OCI-LY3 (cell line): Measurements from ENCODE around the gene STX19.

Experiments used
- H2AFZ ChIP-seq: fragments of 200-600, 300-600 bp; shearing (Covaris generic); 2 replicates; pipeline ENCODE4 v1.6.0; 2014; ENCODE audit warnings: antibody characterized with exemption, low read depth, low read length
- H3K27ac ChIP-seq: fragments of 200-600, 300-600 bp; sonication (generic); 2 replicates; pipeline ENCODE4 v1.5.1; 2014; ENCODE audit warnings: mild to moderate bottlenecking, low read length, moderate library complexity, mixed read lengths
- H3K27me3 ChIP-seq: fragments of 200-600, 300-600 bp; sonication (generic); 2 replicates; pipeline ENCODE4 v1.6.1; 2014; ENCODE audit warnings: low read depth, low read length, mixed read lengths
- H3K36me3 ChIP-seq: fragments of 200-600, 300-600 bp; sonication (generic); replicated peaks from 2 replicates; pipeline ENCODE3; 2014; ENCODE audit warnings: low read depth, low read length, mixed read lengths
- H3K4me1 ChIP-seq: fragments of 300-600, 200-600 bp; sonication (generic); 2 replicates; pipeline ENCODE4 v1.6.1; 2014; ENCODE audit warnings: low read length, mixed read lengths
- H3K4me2 ChIP-seq: fragments of 200-600, 300-600 bp; sonication (generic); 2 replicates; pipeline ENCODE4 v1.6.1; 2014; ENCODE audit warnings: low read length, mixed read lengths
- H3K4me3 ChIP-seq: fragments of 300-600, 200-600 bp; sonication (generic); 2 replicates; pipeline ENCODE4 v1.5.1; 2014; ENCODE audit warnings: antibody characterized with exemption, mild to moderate bottlenecking, low read length, moderate library complexity
- H3K79me2 ChIP-seq: fragments of 300-600, 200-600 bp; shearing (Covaris generic); 2 replicates; pipeline ENCODE4 v1.6.1; 2014; ENCODE audit warnings: mild to moderate bottlenecking, low read length, mixed read lengths
- H3K9ac ChIP-seq: fragments of 300-600, 200-600 bp; shearing (Covaris generic); 2 replicates; pipeline ENCODE4 v1.6.0; 2014; ENCODE audit warnings: mild to moderate bottlenecking, low read length, moderate library complexity
- H3K9me3 ChIP-seq: fragments of 200-600, 300-600 bp; shearing (Covaris generic); 2 replicates; pipeline ENCODE4 v1.6.1; 2014; ENCODE audit warnings: low read length, mixed read lengths; ENCODE audit not compliant: insufficient read depth
- H4K20me1 ChIP-seq: fragments of 200-600, 300-600 bp; sonication (generic); 2 replicates; pipeline ENCODE4 v1.6.1; 2016; ENCODE audit warnings: low read length, mixed read lengths; ENCODE audit not compliant: insufficient read depth
- CTCF ChIP-seq: fragments of 200-600, 300-600 bp; sonication (generic); IDR thresholded peaks from 2 replicates; pipeline ENCODE4 v1.5.1; 2014; ENCODE audit warnings: antibody characterized with exemption, low read length, low read depth
- EZH2phosphoT487 ChIP-seq: fragments of 200-600 bp; shearing (Covaris generic); IDR thresholded peaks from 2 replicates; pipeline ENCODE4 v1.6.1; 2018; ENCODE audit warnings: antibody characterized with exemption, mixed run types, low read depth

The STX19 gene

GRCh38 chr3:94020293-94020692, 8.1 kb downstream of the STX19 start:
- H4K20me1 ChIP-seq, result no peaks in the 10 kb centered on the region
- no peaks in the 10 kb centered on the region for H3K9me3 ChIP-seq
- H3K36me3 ChIP-seq, result no peaks in the 10 kb centered on the region
- TF ChIP-seq EZH2phosphoT487, result no peak
- no peak for TF ChIP-seq CTCF
- H3K27ac ChIP-seq, result no peak overlapping the region
- H3K9ac ChIP-seq, result no peak overlapping the region
- no peak overlapping the region for H3K4me2 ChIP-seq
- no peak overlapping the region for H2AFZ ChIP-seq
- H3K79me2 ChIP-seq, result no peaks in the 10 kb centered on the region
- no peaks in the 10 kb centered on the region for H3K27me3 ChIP-seq
- H3K4me1 ChIP-seq, result no peaks in the 10 kb centered on the region
- no peak overlapping the region for H3K4me3 ChIP-seq

GRCh38 chr3:94019659-94020058, 8.7 kb downstream of the STX19 start:
- Histone ChIP-seq H3K36me3 (no peaks in the 10 kb centered on the region), H3K27ac (no peak overlapping the region), H3K9ac (no peak overlapping the region), H2AFZ (no peak overlapping the region), H3K4me3 (no peak overlapping the region), H3K9me3 (no peaks in the 10 kb centered on the region), H3K27me3 (no peaks in the 10 kb centered on the region), H4K20me1 (no peaks in the 10 kb centered on the region), H3K79me2 (no peaks in the 10 kb centered on the region), H3K4me1 (no peaks in the 10 kb centered on the region), H3K4me2 (no peak overlapping the region)
- TF ChIP-seq CTCF, result no peak
- no peak for TF ChIP-seq EZH2phosphoT487

GRCh38 chr3:94015025-94015424, 13.4 kb downstream of the STX19 start:
- Histone ChIP-seq H4K20me1 (no peaks in the 10 kb centered on the region), H3K27me3 (no peaks in the 10 kb centered on the region), H3K4me3 (no peak overlapping the region), H3K9me3 (no peaks in the 10 kb centered on the region), H3K4me2 (no peak overlapping the region), H3K9ac (no peak overlapping the region), H3K36me3 (no peaks in the 10 kb centered on the region), H3K4me1 (no peaks in the 10 kb centered on the region), H3K79me2 (no peaks in the 10 kb centered on the region), H3K27ac (no peak overlapping the region), H2AFZ (no peak overlapping the region)
- no peak for TF ChIP-seq CTCF
- no peak for TF ChIP-seq EZH2phosphoT487

GRCh38 chr3:94012185-94012584, 16.2 kb downstream of the STX19 start:
- Histone ChIP-seq H3K27me3 (no peaks in the 10 kb centered on the region), H3K9me3 (no peaks in the 10 kb centered on the region), H2AFZ (no peak overlapping the region), H3K9ac (no peak overlapping the region), H3K4me3 (no peak overlapping the region), H3K79me2 (no peaks in the 10 kb centered on the region), H3K27ac (no peak overlapping the region), H4K20me1 (no peaks in the 10 kb centered on the region), H3K4me1 (no peaks in the 10 kb centered on the region), H3K4me2 (no peak overlapping the region), H3K36me3 (no peaks in the 10 kb centered on the region)
- TF ChIP-seq CTCF, result no peak
- no peak for TF ChIP-seq EZH2phosphoT487
